ENCODE results near the gene CYP2A7.

DNA sequence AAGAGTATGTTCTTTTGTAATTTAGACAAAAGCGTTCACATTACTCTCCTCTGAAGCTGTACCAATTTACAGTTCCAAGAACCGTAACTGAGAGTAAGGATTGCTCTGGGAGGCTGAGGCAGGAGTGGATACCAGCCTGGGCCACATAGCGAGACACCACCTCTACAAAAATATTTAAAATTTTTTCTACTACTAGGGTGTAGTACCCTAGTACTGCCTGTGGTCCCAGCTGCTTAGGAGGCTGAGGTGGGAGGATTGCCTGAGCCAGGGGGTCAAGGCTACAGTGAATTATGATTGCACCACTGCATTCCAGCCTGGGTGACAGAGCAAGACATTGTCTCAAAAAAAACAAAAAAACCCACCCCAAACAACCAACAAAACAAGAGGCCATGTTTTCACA is 19.7 kb downstream of the CYP2A7 start:
- TF ChIP-seq GABPA (tag; conservative IDR thresholded peaks at IDR 0.05; ENCODE audit: low read depth) (no peak), NFIC (IDR thresholded peaks at IDR 0.05) (no peak), NCOA1 (IDR thresholded peaks at IDR 0.05; ENCODE audit: low read depth) (no peak), EZH2 (IDR thresholded peaks at IDR 0.05; ENCODE audit: borderline replicate concordance, low read depth, low read length) (no peak), KLF13 (tag; IDR thresholded peaks at IDR 0.05; ENCODE audit: borderline replicate concordance, low read depth) (no peak), NFRKB (IDR thresholded peaks at IDR 0.05; ENCODE audit: low read depth) (no peak), POLR2A (conservative IDR thresholded peaks at IDR 0.05) (no peak), FIP1L1 (IDR thresholded peaks at IDR 0.05; ENCODE audit: low read depth, low read length, poor library complexity, severe bottlenecking) (no peak), CBX2 (IDR thresholded peaks at IDR 0.05; ENCODE audit: insufficient read depth, low read length, poor library complexity, severe bottlenecking) (no peak)
- TF ChIP-seq, protein P1, sequence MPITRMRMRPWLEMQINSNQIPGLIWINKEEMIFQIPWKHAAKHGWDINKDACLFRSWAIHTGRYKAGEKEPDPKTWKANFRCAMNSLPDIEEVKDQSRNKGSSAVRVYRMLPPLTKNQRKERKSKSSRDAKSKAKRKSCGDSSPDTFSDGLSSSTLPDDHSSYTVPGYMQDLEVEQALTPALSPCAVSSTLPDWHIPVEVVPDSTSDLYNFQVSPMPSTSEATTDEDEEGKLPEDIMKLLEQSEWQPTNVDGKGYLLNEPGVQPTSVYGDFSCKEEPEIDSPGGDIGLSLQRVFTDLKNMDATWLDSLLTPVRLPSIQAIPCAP (CRISPR knock-in tag; IDR thresholded peaks at IDR 0.05; ENCODE audit: borderline replicate concordance): no peak
- TF ChIP-seq, protein P2, sequence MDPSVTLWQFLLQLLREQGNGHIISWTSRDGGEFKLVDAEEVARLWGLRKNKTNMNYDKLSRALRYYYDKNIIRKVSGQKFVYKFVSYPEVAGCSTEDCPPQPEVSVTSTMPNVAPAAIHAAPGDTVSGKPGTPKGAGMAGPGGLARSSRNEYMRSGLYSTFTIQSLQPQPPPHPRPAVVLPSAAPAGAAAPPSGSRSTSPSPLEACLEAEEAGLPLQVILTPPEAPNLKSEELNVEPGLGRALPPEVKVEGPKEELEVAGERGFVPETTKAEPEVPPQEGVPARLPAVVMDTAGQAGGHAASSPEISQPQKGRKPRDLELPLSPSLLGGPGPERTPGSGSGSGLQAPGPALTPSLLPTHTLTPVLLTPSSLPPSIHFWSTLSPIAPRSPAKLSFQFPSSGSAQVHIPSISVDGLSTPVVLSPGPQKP (CRISPR knock-in tag; IDR thresholded peaks at IDR 0.05): no peak
- TF ChIP-seq, protein P3, sequence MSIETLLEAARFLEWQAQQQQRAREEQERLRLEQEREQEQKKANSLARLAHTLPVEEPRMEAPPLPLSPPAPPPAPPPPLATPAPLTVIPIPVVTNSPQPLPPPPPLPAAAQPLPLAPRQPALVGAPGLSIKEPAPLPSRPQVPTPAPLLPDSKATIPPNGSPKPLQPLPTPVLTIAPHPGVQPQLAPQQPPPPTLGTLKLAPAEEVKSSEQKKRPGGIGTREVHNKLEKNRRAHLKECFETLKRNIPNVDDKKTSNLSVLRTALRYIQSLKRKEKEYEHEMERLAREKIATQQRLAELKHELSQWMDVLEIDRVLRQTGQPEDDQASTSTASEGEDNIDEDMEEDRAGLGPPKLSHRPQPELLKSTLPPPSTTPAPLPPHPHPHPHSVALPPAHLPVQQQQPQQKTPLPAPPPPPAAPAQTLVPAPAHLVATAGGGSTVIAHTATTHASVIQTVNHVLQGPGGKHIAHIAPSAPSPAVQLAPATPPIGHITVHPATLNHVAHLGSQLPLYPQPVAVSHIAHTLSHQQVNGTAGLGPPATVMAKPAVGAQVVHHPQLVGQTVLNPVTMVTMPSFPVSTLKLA (conservative IDR thresholded peaks at IDR 0.05): no peak
